BE2C (cell line): ENCODE measurements around the gene YDJC.
"Not testable (repeated sequence)": the region's sequence is repeated elsewhere in the genome, so short reads cannot be mapped to it uniquely, and the experiment has no call there.

Experiments
- DNase-seq: peaks from one replicate; pipeline ENCODE4 v3.0.0-alpha.2; 2020
- H3K27me3 ChIP-seq: fragments of 250-450 bp; sonication (Bioruptor Pico); 2 replicates; pipeline ENCODE4 v1.5.1; 2020; ENCODE audit warnings: mild to moderate bottlenecking
- H3K36me3 ChIP-seq: fragments of 250-450 bp; sonication (Bioruptor Pico); 2 replicates; pipeline ENCODE4 v1.5.1; 2020; ENCODE audit warnings: mild to moderate bottlenecking
- H3K4me1 ChIP-seq: fragments of 250-450 bp; sonication (Bioruptor Pico); 2 replicates; pipeline ENCODE4 v1.5.1; 2020
- H3K4me3 ChIP-seq: 2 replicates; pipeline ENCODE4 v1.5.1; 2011; ENCODE audit warnings: low read depth, low read length
- H3K9me3 ChIP-seq: fragments of 250-450 bp; sonication (Bioruptor Pico); 2 replicates; pipeline ENCODE4 v1.5.1; 2020
- CTCF ChIP-seq: IDR thresholded peaks from 2 replicates; pipeline ENCODE4 v1.5.1; 2012; ENCODE audit warnings: mild to moderate bottlenecking, low read depth, low read length

Gene YDJC

GRCh38 chr22:21613553-21614233 lies 16.1 kb downstream of the YDJC start:
- Histone ChIP-seq H3K27me3 (no peaks in the 10 kb centered on the region), H3K4me3 (no peak overlapping the region), H3K9me3 (no peaks in the 10 kb centered on the region), H3K36me3 (peaks cover 61% of the 10 kb centered on the region), H3K4me1 (no peaks in the 10 kb centered on the region)
- DNase-seq, result no peak
- no peak for TF ChIP-seq CTCF

GRCh38 chr22:21612858-21613257 lies 17.0 kb downstream of the YDJC start:
- DNase-seq, result no peak
- no peak for TF ChIP-seq CTCF
- peaks cover 60% of the 10 kb centered on the region for H3K36me3 ChIP-seq

GRCh38 chr22:21611210-21611977 lies 18.4 kb downstream of the YDJC start:
- no peak for TF ChIP-seq CTCF
- Histone ChIP-seq H3K9me3 (no peaks in the 10 kb centered on the region), H3K4me3 (no peak overlapping the region), H3K36me3 (peaks cover 58% of the 10 kb centered on the region), H3K27me3 (no peaks in the 10 kb centered on the region), H3K4me1 (no peaks in the 10 kb centered on the region)
- no peak for DNase-seq

More at GRCh38 chr22:21612858-21613257, 17.0 kb downstream of the YDJC start:
- H3K9me3 ChIP-seq, result no peaks in the 10 kb centered on the region
- H3K27me3 ChIP-seq, result no peaks in the 10 kb centered on the region
- no peak overlapping the region for H3K4me3 ChIP-seq
- H3K4me1 ChIP-seq, result no peaks in the 10 kb centered on the region

GRCh38 chr22:21609556-21610157 lies 20.2 kb downstream of the YDJC start:
- not testable (repeated sequence) for H3K4me1 ChIP-seq, DNase-seq, H3K27me3 ChIP-seq, H3K9me3 ChIP-seq, H3K4me3 ChIP-seq
- H3K36me3 ChIP-seq, result peaks cover 58% of the 10 kb centered on the region

GRCh38 chr22:21606775-21607174 lies 23.0 kb downstream of the YDJC start:
- TF ChIP-seq CTCF, result no peak
- no peaks in the 10 kb centered on the region for H3K9me3 ChIP-seq
- DNase-seq, result no peak
- H3K4me3 ChIP-seq, result no peak overlapping the region
- peaks cover 38% of the 10 kb centered on the region for H3K36me3 ChIP-seq
- no peaks in the 10 kb centered on the region for H3K27me3 ChIP-seq
- no peaks in the 10 kb centered on the region for H3K4me1 ChIP-seq

GRCh38 chr22:21605887-21606564 lies 23.8 kb downstream of the YDJC start:
- DNase-seq, result no peak
- Histone ChIP-seq H3K27me3 (no peaks in the 10 kb centered on the region), H3K4me3 (no peak overlapping the region), H3K4me1 (no peaks in the 10 kb centered on the region), H3K9me3 (no peaks in the 10 kb centered on the region), H3K36me3 (peaks cover 30% of the 10 kb centered on the region)
- no peak for TF ChIP-seq CTCF
